Right atrium auricular region (tissue), 2 donors: ENCODE measurements around the gene LURAP1L. TPM values are rescaled to one million over a fixed set of nuclear protein-coding genes. Genes with fewer than 3 reads are reported as not detected.

Experiments
- DNase-seq: peaks from one replicate; pipeline ENCODE4 v3.0.0-alpha.2; 2019; ENCODE audit warnings: low spot score
- H3K27ac ChIP-seq, 2 donors: fragments of 200-600 bp; sonication (generic); 1 replicate in 1 of 2; 2 replicates in 1 of 2; pipeline ENCODE4 v1.5.1; 2016 to 2019
- H3K27me3 ChIP-seq, 2 donors: fragments of 200-600 bp; sonication (generic); one replicate each; pipeline versions ENCODE4 v1.5.1 to v1.6.0; 2017 to 2019
- H3K36me3 ChIP-seq: fragments of 200-600 bp; sonication (generic); one replicate; pipeline ENCODE4 v1.5.1; 2016
- H3K4me1 ChIP-seq, 2 donors: fragments of 200-600 bp; sonication (generic); one replicate each; pipeline versions ENCODE4 v1.5.1 to v1.6.0; 2017 to 2019
- H3K4me3 ChIP-seq, 2 donors: fragments of 200-600 bp; sonication (generic); 1 replicate in 1 of 2; 2 replicates in 1 of 2; pipeline ENCODE4 v1.5.1; 2017 to 2019; ENCODE audit warnings: mild to moderate bottlenecking in 1 of 2, moderate library complexity in 1 of 2
- H3K9me3 ChIP-seq, 2 donors: fragments of 200-600 bp; sonication (generic); one replicate each; pipeline ENCODE4 v1.5.1; 2019
- CTCF ChIP-seq, 2 donors: fragments of 200-600 bp; sonication (generic); IDR thresholded peaks; one replicate each; pipeline ENCODE4 v1.5.1; 2019; ENCODE audit warnings: antibody characterized with exemption in 2 of 2
- total RNA-seq, 2 donors: library from RNA; depleted of rRNA; stranded (reverse); fragments of >200 nt; gene quantifications; one replicate each; pipeline ENCODE4 v1.1.0, GENCODE V29; 2016

Gene LURAP1L
- total RNA-seq, 2 donors from 2014 or later = 2.7 to 2.8 TPM

GRCh38 chr9:12851341-12852090 lies 76.7 kb downstream of the LURAP1L start:
- Histone ChIP-seq H3K4me3 (no peak overlapping the region), H3K27ac (no peak overlapping the region), H3K36me3 (no peaks in the 10 kb centered on the region), H3K4me1 (no peaks in the 10 kb centered on the region), H3K9me3 (no peaks in the 10 kb centered on the region), H3K27me3 (no peaks in the 10 kb centered on the region)
- no peak for TF ChIP-seq CTCF (IDR thresholded peaks at IDR 0.05)
- DNase-seq = no peak

DNA sequence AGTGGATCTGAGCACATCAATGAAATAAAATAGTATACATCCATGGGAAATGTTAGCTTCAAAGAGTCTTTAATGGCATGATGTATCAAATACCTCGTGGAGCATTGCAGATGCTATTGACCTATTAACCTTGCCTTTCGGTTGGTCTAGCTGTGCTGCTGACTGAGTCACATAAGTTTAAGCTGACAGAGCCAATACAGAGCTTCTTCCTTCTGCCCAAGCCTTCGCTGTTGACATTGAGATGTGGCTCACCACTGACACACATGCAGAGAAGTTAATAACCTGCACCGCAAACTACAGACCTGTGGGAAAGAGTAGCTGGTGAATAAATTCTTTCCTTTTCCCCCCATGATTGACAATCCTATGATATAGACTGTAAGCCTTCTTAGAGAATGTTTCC lies 78.2 kb downstream of the LURAP1L start:
- no peaks in the 10 kb centered on the region for H3K36me3 ChIP-seq
- no peak overlapping the region for H3K27ac ChIP-seq
- H3K4me3 ChIP-seq = no peak overlapping the region
- TF ChIP-seq CTCF (IDR thresholded peaks at IDR 0.05) = no peak
- no peaks in the 10 kb centered on the region for H3K4me1 ChIP-seq
- DNase-seq = no peak
- H3K9me3 ChIP-seq = no peaks in the 10 kb centered on the region
- no peaks in the 10 kb centered on the region for H3K27me3 ChIP-seq

DNA sequence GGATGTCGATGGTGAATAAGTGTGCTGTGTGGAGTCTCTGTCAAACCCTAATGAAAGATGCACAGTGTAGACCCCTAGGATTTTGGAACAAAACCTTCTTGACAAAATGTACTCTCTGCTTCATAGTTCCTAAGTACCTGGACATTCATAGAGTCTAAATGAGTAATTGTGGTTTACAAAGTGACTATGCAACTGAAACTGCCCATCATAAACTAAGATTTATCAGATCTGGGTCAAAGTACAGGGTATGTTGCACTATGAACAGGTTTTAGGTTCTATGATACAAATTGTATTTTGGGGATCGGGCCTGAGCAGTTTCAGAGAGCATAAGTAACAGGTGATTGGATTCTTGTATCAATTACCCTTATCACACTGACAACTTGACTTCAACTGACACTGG lies 79.4 kb downstream of the LURAP1L start:
- no peak for TF ChIP-seq CTCF (IDR thresholded peaks at IDR 0.05)
- no peak overlapping the region for H3K27ac ChIP-seq

GRCh38 chr9:12855066-12855465 lies 80.2 kb downstream of the LURAP1L start:
- Histone ChIP-seq H3K27ac (no peak overlapping the region), H3K27me3 (no peaks in the 10 kb centered on the region), H3K4me3 (no peak overlapping the region)

More for the DNA sequence above, 79.4 kb downstream of the LURAP1L start:
- no peaks in the 10 kb centered on the region for H3K27me3 ChIP-seq
- no peak overlapping the region for H3K4me3 ChIP-seq
- DNase-seq = no peak
- no peaks in the 10 kb centered on the region for H3K9me3 ChIP-seq
- no peaks in the 10 kb centered on the region for H3K4me1 ChIP-seq
- no peaks in the 10 kb centered on the region for H3K36me3 ChIP-seq

DNA sequence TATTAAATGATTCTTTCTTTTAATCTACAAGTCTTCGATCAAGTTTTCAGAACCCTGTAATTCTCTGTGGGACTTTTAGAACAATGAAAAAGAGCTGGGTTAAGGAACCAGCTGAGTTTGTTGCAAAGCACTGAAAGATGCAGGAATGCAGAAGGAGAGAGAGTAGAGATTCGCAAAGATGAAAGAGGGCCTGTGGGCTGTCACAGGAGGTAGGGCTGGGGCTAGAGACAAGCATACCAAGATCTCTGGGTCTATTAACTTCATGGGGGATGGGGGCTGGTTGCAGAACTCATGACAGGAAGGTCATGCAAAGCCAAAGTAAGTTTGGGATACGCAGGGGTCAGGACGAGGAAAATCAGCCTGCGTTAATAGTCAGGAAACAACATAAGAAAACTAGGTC lies 81.8 kb downstream of the LURAP1L start:
- Histone ChIP-seq H3K9me3 (no peaks in the 10 kb centered on the region), H3K27me3 (no peaks in the 10 kb centered on the region), H3K27ac (no peak overlapping the region), H3K4me3 (no peak overlapping the region), H3K36me3 (no peaks in the 10 kb centered on the region), H3K4me1 (no peaks in the 10 kb centered on the region)
- no peak for TF ChIP-seq CTCF (IDR thresholded peaks at IDR 0.05)
- no peak for DNase-seq

More at GRCh38 chr9:12855066-12855465, 80.2 kb downstream of the LURAP1L start:
- Histone ChIP-seq H3K36me3 (no peaks in the 10 kb centered on the region), H3K9me3 (no peaks in the 10 kb centered on the region), H3K4me1 (no peaks in the 10 kb centered on the region)
- no peak for DNase-seq
- TF ChIP-seq CTCF (IDR thresholded peaks at IDR 0.05) = no peak
